ENCODE results near the gene KIF19.
A peak's percentile ranks its signal among the peaks of the same experiment; 100 is the strongest.
"Not testable (repeated sequence)": the region's sequence is repeated elsewhere in the genome, so short reads cannot be mapped to it uniquely, and the experiment has no call there.

Gene KIF19

GRCh38 chr17:74325743-74326379 is at the start of gene KIF19:
TSS of gene KIF19 (plus strand) at chr17:74326226. CDS start at chr17:74326350, 124 bp downstream.
- peak; percentile 29 to 45 for DNase-seq

GRCh38 chr17:74276541-74277009 is 49.5 kb upstream of the KIF19 start:
- no peak for DNase-seq

GRCh38 chr17:74277935-74278334 is 48.1 kb upstream of the KIF19 start:
- DNase-seq = no peak

GRCh38 chr17:74279617-74280016 is 46.4 kb upstream of the KIF19 start:
- DNase-seq = not testable (repeated sequence)

- no peak for DNase-seq
Measured at GRCh38 chr17:74280093-74280513, 45.9 kb upstream of the KIF19 start.

- no peak for DNase-seq
Measured at GRCh38 chr17:74281799-74282198, 44.2 kb upstream of the KIF19 start.

GRCh38 chr17:74282274-74282586 is 43.8 kb upstream of the KIF19 start:
- not testable (repeated sequence) for DNase-seq

GRCh38 chr17:74282587-74283370 is 43.2 kb upstream of the KIF19 start:
- DNase-seq = no peak

GRCh38 chr17:74283371-74283673 is 42.7 kb upstream of the KIF19 start:
- no peak for DNase-seq

GRCh38 chr17:74287031-74287602 is 38.9 kb upstream of the KIF19 start:
- no peak for DNase-seq

- DNase-seq = no peak
Measured at GRCh38 chr17:74288785-74289184, 37.2 kb upstream of the KIF19 start.

- no peak for DNase-seq
Measured at GRCh38 chr17:74289688-74290087, 36.3 kb upstream of the KIF19 start.

GRCh38 chr17:74290340-74290739 is 35.7 kb upstream of the KIF19 start:
- DNase-seq = no peak

GRCh38 chr17:74292495-74292894 is 33.5 kb upstream of the KIF19 start:
- no peak for DNase-seq

- no peak for DNase-seq
Measured at GRCh38 chr17:74295625-74296547, 30.1 kb upstream of the KIF19 start.

- peak in 1 of 2 experiments; percentile 22 for DNase-seq
Measured at GRCh38 chr17:74296548-74296936, 29.5 kb upstream of the KIF19 start.

- DNase-seq = no peak
Measured at GRCh38 chr17:74297941-74298340, 28.1 kb upstream of the KIF19 start.

- no peak for DNase-seq
Measured at GRCh38 chr17:74298778-74299177, 27.2 kb upstream of the KIF19 start.

- DNase-seq = no peak
Measured at GRCh38 chr17:74299226-74300009, 26.6 kb upstream of the KIF19 start.

- no peak for DNase-seq
Measured at GRCh38 chr17:74303305-74303704, 22.7 kb upstream of the KIF19 start.

- no peak for DNase-seq
Measured at GRCh38 chr17:74304184-74304583, 21.8 kb upstream of the KIF19 start.

Measured in NCI-H2081 (cell line).